CD4-positive, alpha-beta T cell (primary cell): ENCODE measurements around the gene GPR31. TPM values are rescaled to one million over a fixed set of nuclear protein-coding genes. Genes with fewer than 3 reads are reported as not detected.
"Not testable (repeated sequence)": the region's sequence is repeated elsewhere in the genome, so short reads cannot be mapped to it uniquely, and the experiment has no call there.

Source experiments
- ATAC-seq: fragments of 200-7000 bp; cut with Tn5 transposase; one replicate; pipeline ENCODE4 v1.10.0; 2022; ENCODE audit warnings: mild to moderate bottlenecking; ENCODE audit not compliant: poor library complexity
- CTCF ChIA-PET: fragments of 350-600 bp; sonication (Branson Sonifier 250); formaldehyde crosslinking; loops from one replicate; lab custom pipeline; 2021; ENCODE audit warnings: antibody characterized with exemption, inconsistent platforms; lab: Charles Lee
- POLR2A ChIA-PET: fragments of 350-600 bp; sonication (Branson Sonifier 250); formaldehyde crosslinking; loops from one replicate; lab custom pipeline; 2021; ENCODE audit warnings: antibody characterized with exemption, inconsistent platforms; lab: Charles Lee
- DNase-seq, 14 experiments: peaks; one replicate each; pipeline ENCODE4 v3.0.0-alpha.2; 2013 to 2020; ENCODE audit warnings: mixed read lengths in 2 of 14
- H3K27ac ChIP-seq, 2 donors: one replicate each; pipeline versions ENCODE4 v1.5.1 to v1.7.0; 2013; ENCODE audit warnings: low read length in 2 of 2, low read depth in 1 of 2, mild to moderate bottlenecking in 1 of 2
- H3K27me3 ChIP-seq, 2 experiments: 1 replicate in 1 of 2; 2 replicates in 1 of 2; pipeline versions ENCODE4 v1.6.1 to v1.7.0; 2013; ENCODE audit warnings: low read length in 2 of 2, control low read depth in 1 of 2, mild to moderate bottlenecking in 1 of 2, moderate library complexity in 1 of 2; ENCODE audit not compliant: insufficient read depth in 2 of 2, control insufficient read depth in 1 of 2
- H3K36me3 ChIP-seq: one replicate; pipeline ENCODE4 v1.6.1; 2013; ENCODE audit warnings: low read length, control low read depth; ENCODE audit not compliant: insufficient read depth
- H3K4me1 ChIP-seq: one replicate; pipeline ENCODE4 v1.6.1; 2013; ENCODE audit warnings: low read length, control low read depth; ENCODE audit not compliant: insufficient read depth
- H3K4me3 ChIP-seq: one replicate; pipeline ENCODE4 v1.5.1; 2013; ENCODE audit warnings: mild to moderate bottlenecking, low read length, moderate library complexity
- H3K9me3 ChIP-seq, 2 experiments: 1 replicate in 1 of 2; 2 replicates in 1 of 2; pipeline versions ENCODE4 v1.6.1 to v1.7.0; 2013; ENCODE audit warnings: low read length in 2 of 2, mild to moderate bottlenecking in 2 of 2, control low read depth in 1 of 2, moderate library complexity in 1 of 2; ENCODE audit not compliant: control insufficient read depth in 1 of 2, insufficient read depth in 1 of 2
- H3K27ac Mint-ChIP-seq: one replicate; pipeline ENCODE4 v1.8.0; 2020; ENCODE audit warnings: mixed read lengths
- H3K27me3 Mint-ChIP-seq: one replicate; pipeline ENCODE4 v1.8.0; 2021; ENCODE audit warnings: mixed read lengths
- H3K36me3 Mint-ChIP-seq: one replicate; pipeline ENCODE4 v1.8.0; 2021; ENCODE audit warnings: low read depth, mixed read lengths
- H3K4me1 Mint-ChIP-seq: one replicate; pipeline ENCODE4 v1.8.0; 2021; ENCODE audit warnings: low read depth, mixed read lengths
- H3K4me3 Mint-ChIP-seq: one replicate; pipeline ENCODE4 v1.8.0; 2020; ENCODE audit warnings: mild to moderate bottlenecking, mixed read lengths
- H3K9me3 Mint-ChIP-seq: one replicate; pipeline ENCODE4 v1.8.0; 2020; ENCODE audit warnings: mixed read lengths
- intact Hi-C, 2 experiments: fragments of 100-400 bp; cut with DNase I in 1 of 2; cut with micrococcal nuclease in 1 of 2; formaldehyde crosslinking; loops; one replicate each; pipeline versions ENCODE4 v1.15.1 to v1.9.0; 2023 to 2025; cut with DNase I, micrococcal nuclease
- total RNA-seq, 174 experiments: library from RNA in 2 of 174; stranded (reverse) in 2 of 174; gene quantifications; one replicate each; pipeline ENCODE4 v1.2.3 and lab custom pipeline; 2021 to 2026
- TF ChIP-seq, protein P1 (sequence below): fragments of 200-600 bp; IDR thresholded peaks from one replicate; pipeline ENCODE4 v1.8.0; 2022; ENCODE audit warnings: antibody characterized with exemption, mild to moderate bottlenecking

GPR31 gene
- total RNA-seq, 2 experiments from 2014 or later: not detected

DNA sequence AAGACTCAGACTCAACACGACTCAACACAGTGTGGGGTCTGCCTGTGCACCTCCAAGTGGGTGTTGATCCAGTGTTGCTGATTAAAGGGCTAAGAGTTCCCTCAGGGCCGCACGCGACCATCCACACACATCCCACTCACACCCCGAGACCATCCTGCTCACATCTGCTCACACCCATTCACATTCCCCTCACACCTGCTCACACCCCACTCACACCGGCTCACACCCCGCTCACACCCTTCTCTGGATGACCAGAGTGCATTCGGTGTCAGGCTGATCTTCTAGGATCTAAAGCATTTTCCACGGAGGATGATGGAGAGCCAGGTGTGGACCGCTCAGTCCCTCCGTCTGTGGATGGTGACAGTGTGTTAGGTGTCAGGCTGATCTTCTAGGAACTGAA lies 13.5 kb upstream of the GPR31 start:
- ATAC-seq, POLR2A ChIA-PET, H3K36me3 ChIP-seq, H3K27me3 ChIP-seq, H3K9me3 Mint-ChIP-seq, H3K4me3 ChIP-seq, H3K27ac ChIP-seq, CTCF ChIA-PET, H3K9me3 ChIP-seq, H3K4me1 ChIP-seq, H3K4me3 Mint-ChIP-seq, H3K27ac Mint-ChIP-seq, intact Hi-C loops, H3K4me1 Mint-ChIP-seq, DNase-seq, H3K36me3 Mint-ChIP-seq: not testable (repeated sequence)
- peaks cover 14% of the 10 kb centered on the region for H3K27me3 Mint-ChIP-seq

DNA sequence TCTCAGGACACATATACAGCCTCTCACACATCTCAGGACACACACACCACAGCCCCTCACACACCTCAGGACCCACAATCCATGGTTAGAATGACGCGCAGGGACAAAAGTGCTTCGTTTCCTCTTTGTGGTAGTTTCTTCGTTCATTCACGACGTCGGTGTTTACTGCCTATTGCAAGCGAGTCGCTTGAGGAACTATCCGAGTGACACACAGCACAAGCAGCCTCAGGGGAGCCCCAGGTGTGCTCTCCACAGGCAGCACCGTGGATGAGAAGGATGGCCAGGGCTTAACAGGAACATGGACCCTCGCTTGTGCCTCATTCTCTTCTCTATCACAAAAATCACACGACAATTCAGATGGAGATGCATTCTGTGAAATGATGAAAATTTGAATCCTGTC lies 12.1 kb upstream of the GPR31 start:
- H3K9me3 Mint-ChIP-seq, H3K4me3 ChIP-seq, CTCF ChIA-PET, ATAC-seq, POLR2A ChIA-PET, H3K27me3 ChIP-seq, intact Hi-C loops, H3K36me3 Mint-ChIP-seq, H3K4me3 Mint-ChIP-seq, H3K9me3 ChIP-seq, H3K4me1 Mint-ChIP-seq, H3K4me1 ChIP-seq, H3K36me3 ChIP-seq, H3K27ac Mint-ChIP-seq, H3K27ac ChIP-seq, DNase-seq: not testable (repeated sequence)
- H3K27me3 Mint-ChIP-seq: peaks cover 14% of the 10 kb centered on the region

DNA sequence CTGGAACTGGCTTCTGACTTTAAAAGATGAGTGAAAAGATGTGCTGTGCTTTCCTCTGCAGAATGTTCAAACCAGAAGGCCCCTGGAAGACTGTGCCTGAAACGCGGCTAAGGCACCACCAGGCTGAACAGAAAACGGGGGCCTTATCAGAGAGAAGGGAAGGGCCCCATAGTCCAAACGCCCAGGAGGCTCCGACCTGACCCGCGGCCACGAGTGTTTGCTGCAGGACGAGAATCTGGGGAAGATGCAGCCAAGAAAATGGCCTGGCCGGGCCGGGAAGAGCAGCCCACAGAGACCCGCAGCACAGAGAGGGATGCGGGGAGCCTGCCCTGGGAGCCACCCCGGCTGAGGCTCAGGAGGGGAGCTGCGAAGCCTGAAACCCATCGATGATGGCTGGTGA lies 10.5 kb upstream of the GPR31 start:
- CTCF ChIA-PET, POLR2A ChIA-PET, H3K27ac Mint-ChIP-seq, H3K9me3 Mint-ChIP-seq, H3K36me3 Mint-ChIP-seq, H3K4me3 Mint-ChIP-seq, H3K27ac ChIP-seq, DNase-seq, H3K9me3 ChIP-seq, H3K4me1 ChIP-seq, H3K27me3 ChIP-seq, H3K4me3 ChIP-seq, H3K4me1 Mint-ChIP-seq, intact Hi-C loops, ATAC-seq, H3K36me3 ChIP-seq: not testable (repeated sequence)
- peaks cover 14% of the 10 kb centered on the region for H3K27me3 Mint-ChIP-seq

DNA sequence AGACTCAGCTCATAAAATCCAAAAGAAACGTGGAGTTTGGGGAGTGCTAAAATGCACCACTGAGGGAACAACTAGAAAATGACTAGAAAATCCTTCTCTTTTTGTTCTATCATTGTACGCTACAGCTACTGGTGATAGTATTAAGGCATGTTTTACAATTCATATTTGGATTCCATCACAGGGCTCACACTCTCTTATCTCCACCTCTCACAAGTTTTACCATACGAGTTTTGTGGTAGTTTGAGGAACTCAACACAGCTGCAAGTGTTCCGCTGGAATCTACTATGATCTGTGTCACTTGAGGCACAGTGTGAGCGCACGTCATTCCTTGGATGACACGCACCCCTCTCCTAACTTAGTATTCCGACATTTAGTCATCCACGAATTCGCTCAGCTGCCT lies 9.9 kb upstream of the GPR31 start:
- H3K9me3 Mint-ChIP-seq, intact Hi-C loops, CTCF ChIA-PET, H3K27ac Mint-ChIP-seq, H3K9me3 ChIP-seq, POLR2A ChIA-PET, H3K4me3 ChIP-seq, ATAC-seq, H3K36me3 ChIP-seq, H3K36me3 Mint-ChIP-seq, H3K4me1 Mint-ChIP-seq, H3K27me3 ChIP-seq, H3K4me1 ChIP-seq, DNase-seq, H3K4me3 Mint-ChIP-seq, H3K27ac ChIP-seq: not testable (repeated sequence)
- H3K27me3 Mint-ChIP-seq: peaks cover 12% of the 10 kb centered on the region

DNA sequence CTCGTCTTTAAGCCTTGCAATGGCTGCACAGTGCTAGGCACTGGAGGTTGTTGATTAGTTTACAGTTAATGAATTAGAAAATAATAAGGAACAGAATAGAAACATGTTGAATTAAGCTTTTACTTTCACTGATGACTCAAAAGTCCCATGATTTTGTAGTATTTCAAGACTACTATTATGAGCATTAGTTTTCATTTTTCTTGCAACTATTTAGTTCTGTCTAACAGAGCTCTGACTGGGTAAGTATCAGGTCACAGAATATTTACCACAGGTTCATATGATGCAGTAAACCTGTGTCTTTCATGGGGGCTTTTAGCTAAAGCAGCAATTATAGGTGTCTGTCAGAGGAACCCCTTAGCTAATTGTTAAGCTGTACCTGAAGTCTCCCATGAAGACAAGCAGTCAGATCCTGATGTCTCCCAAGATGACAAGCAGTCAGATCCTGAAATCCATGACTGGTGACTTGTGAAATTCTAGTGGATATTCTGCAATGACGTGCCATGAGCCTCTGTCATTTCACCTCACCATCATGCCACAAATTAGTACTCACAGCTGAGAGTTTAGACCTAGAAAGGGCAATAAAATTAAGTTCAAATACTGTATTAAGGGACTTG lies 8.2 kb upstream of the GPR31 start:
- ChIA-PET POLR2A (no interaction called here), CTCF (no interaction called here)
- no peak for DNase-seq
- no peaks in the 10 kb centered on the region for H3K27me3 ChIP-seq
- TF ChIP-seq, protein P1, sequence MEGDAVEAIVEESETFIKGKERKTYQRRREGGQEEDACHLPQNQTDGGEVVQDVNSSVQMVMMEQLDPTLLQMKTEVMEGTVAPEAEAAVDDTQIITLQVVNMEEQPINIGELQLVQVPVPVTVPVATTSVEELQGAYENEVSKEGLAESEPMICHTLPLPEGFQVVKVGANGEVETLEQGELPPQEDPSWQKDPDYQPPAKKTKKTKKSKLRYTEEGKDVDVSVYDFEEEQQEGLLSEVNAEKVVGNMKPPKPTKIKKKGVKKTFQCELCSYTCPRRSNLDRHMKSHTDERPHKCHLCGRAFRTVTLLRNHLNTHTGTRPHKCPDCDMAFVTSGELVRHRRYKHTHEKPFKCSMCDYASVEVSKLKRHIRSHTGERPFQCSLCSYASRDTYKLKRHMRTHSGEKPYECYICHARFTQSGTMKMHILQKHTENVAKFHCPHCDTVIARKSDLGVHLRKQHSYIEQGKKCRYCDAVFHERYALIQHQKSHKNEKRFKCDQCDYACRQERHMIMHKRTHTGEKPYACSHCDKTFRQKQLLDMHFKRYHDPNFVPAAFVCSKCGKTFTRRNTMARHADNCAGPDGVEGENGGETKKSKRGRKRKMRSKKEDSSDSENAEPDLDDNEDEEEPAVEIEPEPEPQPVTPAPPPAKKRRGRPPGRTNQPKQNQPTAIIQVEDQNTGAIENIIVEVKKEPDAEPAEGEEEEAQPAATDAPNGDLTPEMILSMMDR: no peak
- no peak overlapping the region for H3K27ac ChIP-seq
- H3K4me1 ChIP-seq: no peaks in the 10 kb centered on the region
- no peaks in the 10 kb centered on the region for H3K9me3 Mint-ChIP-seq
- no peak overlapping the region for H3K4me3 Mint-ChIP-seq
- peaks cover 8% of the 10 kb centered on the region for H3K27me3 Mint-ChIP-seq
- H3K27ac Mint-ChIP-seq: no peak overlapping the region
- H3K36me3 ChIP-seq: no peaks in the 10 kb centered on the region
- no peaks in the 10 kb centered on the region for H3K4me1 Mint-ChIP-seq
- ATAC-seq: no peak
- intact Hi-C loops: no loop called here
- H3K4me3 ChIP-seq: no peak overlapping the region
- no peaks in the 10 kb centered on the region for H3K9me3 ChIP-seq
- no peaks in the 10 kb centered on the region for H3K36me3 Mint-ChIP-seq
